ENCODE results near the gene DAZAP1. TPM values are rescaled to one million over a fixed set of nuclear protein-coding genes. Genes with fewer than 3 reads are reported as not detected.

Gene DAZAP1
- total RNA-seq, 5 donors from 2014 or later (not counting 1 experiment from before 2014, with no cell fraction given) = 153 to 170 (median 161) TPM

DNA sequence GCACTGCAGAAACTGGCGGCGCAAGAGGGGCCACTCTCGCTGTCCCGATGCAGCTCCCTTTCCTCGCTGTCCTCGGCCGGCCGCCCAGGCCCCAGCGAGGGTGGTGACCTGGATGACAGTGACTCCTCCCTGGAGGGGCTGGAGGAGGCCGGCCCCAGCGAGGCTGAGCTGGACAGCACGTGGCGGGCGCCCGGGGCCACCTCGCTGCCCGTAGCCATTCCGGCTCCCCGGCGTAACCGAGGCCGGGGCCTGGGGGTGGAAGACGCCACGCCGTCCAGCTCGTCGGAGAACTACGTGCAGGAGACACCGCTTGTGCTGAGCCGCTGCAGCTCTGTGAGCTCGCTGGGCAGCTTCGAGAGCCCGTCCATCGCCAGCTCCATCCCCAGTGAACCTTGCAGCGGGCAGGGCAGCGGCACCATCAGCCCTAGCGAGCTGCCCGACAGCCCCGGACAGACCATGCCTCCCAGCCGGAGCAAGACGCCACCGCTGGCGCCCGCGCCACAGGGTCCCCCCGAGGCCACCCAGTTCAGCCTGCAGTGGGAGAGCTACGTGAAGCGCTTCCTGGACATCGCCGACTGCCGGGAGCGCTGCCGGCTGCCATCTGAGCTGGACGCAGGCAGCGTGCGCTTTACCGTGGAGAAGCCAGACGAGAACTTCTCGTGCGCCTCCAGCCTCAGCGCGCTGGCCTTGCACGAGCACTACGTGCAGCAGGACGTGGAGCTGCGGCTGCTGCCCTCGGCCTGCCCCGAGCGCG, 59.3 kb downstream of the DAZAP1 start:
- peaks cover 0 to 13% of the 10 kb centered on the region in 2 donors for H3K27me3 Mint-ChIP-seq
- Histone ChIP-seq H3K9me3 (no peaks in the 10 kb centered on the region), H3K27me3 (replicated peaks in 1 of 2; ENCODE audit: control insufficient read depth in 2 of 2, extremely low read depth in 1 of 2, insufficient read depth in 2 of 2, low read length in 1 of 2) (peaks cover 0 to 61% of the 10 kb centered on the region in 2 experiments), H3K4me3 (ENCODE audit: control insufficient read depth in 1 of 2, extremely low read depth in 1 of 2, low read length in 1 of 2) (no peak overlapping the region), H3K4me1 (ENCODE audit: control insufficient read depth in 1 of 2, extremely low read depth in 1 of 2, insufficient read depth in 2 of 2, low read length in 2 of 2) (peaks cover 11 to 53% of the 10 kb centered on the region in 2 experiments), H3K36me3 (ENCODE audit: control insufficient read depth in 2 of 2, extremely low read depth in 1 of 2, insufficient read depth in 1 of 2, low read length in 1 of 2) (no peaks in the 10 kb centered on the region), H3K27ac (ENCODE audit: low read length) (no peak overlapping the region)
- H3K4me1 Mint-ChIP-seq = peaks cover 0 to 11% (median 3%) of the 10 kb centered on the region in 3 donors
- CTCF ChIA-PET = no interaction called here
- DNase-seq (no peak), ATAC-seq (replicated peaks in 1 of 4) (no peak)
- no peaks in the 10 kb centered on the region for H3K36me3 Mint-ChIP-seq
- H3K4me3 Mint-ChIP-seq = peak overlapping the region in 1 of 3 donors; percentile 22
- no peaks in the 10 kb centered on the region for H3K9me3 Mint-ChIP-seq
- 44% methylated on average over 70 of the region's 70 CpGs for WGBS (ENCODE audit: insufficient coverage)
- POLR2A ChIA-PET = no interaction called here
- no peak overlapping the region for H3K27ac Mint-ChIP-seq

DNA sequence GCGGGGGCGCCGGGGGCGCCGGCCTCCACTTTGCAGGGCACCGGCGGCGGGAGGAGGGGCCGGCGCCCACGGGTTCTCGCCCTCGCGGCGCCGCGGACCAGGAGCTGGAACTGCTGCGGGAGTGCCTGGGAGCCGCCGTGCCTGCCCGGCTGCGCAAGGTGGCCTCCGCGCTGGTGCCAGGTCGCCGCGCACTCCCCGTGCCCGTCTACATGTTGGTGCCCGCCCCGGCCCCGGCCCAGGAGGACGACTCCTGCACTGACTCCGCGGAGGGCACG, 59.8 kb downstream of the DAZAP1 start:
- DNase-seq (no peak), ATAC-seq (replicated peaks in 1 of 4) (no peak)
- no peak overlapping the region for H3K27ac Mint-ChIP-seq
- peaks cover 11 to 58% of the 10 kb centered on the region in 2 experiments for H3K4me1 ChIP-seq (ENCODE audit: control insufficient read depth in 1 of 2, extremely low read depth in 1 of 2, insufficient read depth in 2 of 2, low read length in 2 of 2)
- H3K27ac ChIP-seq (ENCODE audit: low read length) = no peak overlapping the region
- H3K4me3 ChIP-seq (ENCODE audit: control insufficient read depth in 1 of 2, extremely low read depth in 1 of 2, low read length in 1 of 2) = no peak overlapping the region
- no peaks in the 10 kb centered on the region for H3K9me3 Mint-ChIP-seq
- no peaks in the 10 kb centered on the region for H3K36me3 ChIP-seq (ENCODE audit: control insufficient read depth in 2 of 2, extremely low read depth in 1 of 2, insufficient read depth in 1 of 2, low read length in 1 of 2)
- H3K27me3 Mint-ChIP-seq = peaks cover 0 to 13% of the 10 kb centered on the region in 2 donors
- 4% methylated on average over 36 of the region's 36 CpGs for WGBS (ENCODE audit: insufficient coverage)
- H3K36me3 Mint-ChIP-seq = no peaks in the 10 kb centered on the region
- CTCF ChIA-PET = no interaction called here
- H3K9me3 ChIP-seq = no peaks in the 10 kb centered on the region
- peaks cover 5 to 13% (median 5%) of the 10 kb centered on the region in 3 donors for H3K4me1 Mint-ChIP-seq
- POLR2A ChIA-PET = no interaction called here
- H3K4me3 Mint-ChIP-seq = no peak overlapping the region
- peaks cover 0 to 66% of the 10 kb centered on the region in 2 experiments for H3K27me3 ChIP-seq (replicated peaks in 1 of 2; ENCODE audit: control insufficient read depth in 2 of 2, extremely low read depth in 1 of 2, insufficient read depth in 2 of 2, low read length in 1 of 2)

DNA sequence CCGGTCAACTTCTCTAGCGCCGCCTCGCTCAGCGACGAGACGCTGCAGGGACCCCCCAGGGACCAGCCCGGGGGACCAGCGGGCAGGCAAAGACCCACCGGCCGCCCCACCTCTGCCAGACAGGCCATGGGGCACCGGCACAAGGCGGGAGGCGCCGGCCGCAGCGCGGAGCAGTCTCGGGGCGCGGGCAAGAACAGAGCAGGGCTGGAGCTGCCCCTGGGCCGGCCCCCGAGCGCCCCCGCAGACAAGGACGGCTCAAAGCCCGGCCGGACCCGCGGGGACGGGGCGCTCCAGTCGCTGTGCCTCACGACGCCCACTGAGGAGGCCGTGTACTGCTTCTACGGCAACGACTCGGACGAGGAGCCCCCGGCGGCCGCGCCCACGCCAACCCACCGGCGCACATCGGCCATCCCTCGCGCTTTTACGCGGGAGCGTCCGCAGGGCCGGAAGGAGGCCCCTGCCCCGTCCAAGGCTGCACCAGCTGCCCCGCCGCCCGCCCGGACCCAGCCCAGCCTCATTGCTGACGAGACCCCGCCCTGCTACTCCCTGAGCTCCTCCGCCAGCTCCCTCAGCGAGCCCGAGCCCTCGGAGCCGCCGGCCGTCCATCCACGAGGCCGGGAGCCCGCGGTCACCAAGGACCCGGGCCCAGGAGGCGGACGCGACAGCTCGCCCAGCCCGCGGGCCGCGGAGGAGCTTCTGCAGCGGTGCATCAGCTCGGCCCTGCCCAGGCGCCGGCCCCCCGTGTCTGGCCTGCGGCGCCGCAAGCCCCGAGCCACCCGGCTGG, 60.3 kb downstream of the DAZAP1 start:
- H3K27me3 ChIP-seq (replicated peaks in 1 of 2; ENCODE audit: control insufficient read depth in 2 of 2, extremely low read depth in 1 of 2, insufficient read depth in 2 of 2, low read length in 1 of 2) = peaks cover 0 to 71% of the 10 kb centered on the region in 2 experiments
- H3K4me3 ChIP-seq (ENCODE audit: control insufficient read depth in 1 of 2, extremely low read depth in 1 of 2, low read length in 1 of 2) = peak overlapping the region in 1 of 2 donors; percentile 5
- WGBS (ENCODE audit: insufficient coverage) = 5% methylated on average over 92 of the region's 92 CpGs
- no peak for DNase-seq
- Mint-ChIP-seq H3K4me3 (peak overlapping the region in 1 of 3 donors; percentile 54), H3K4me1 (peaks cover 5 to 13% (median 5%) of the 10 kb centered on the region in 3 donors), H3K9me3 (no peaks in the 10 kb centered on the region), H3K27me3 (peaks cover 0 to 13% of the 10 kb centered on the region in 2 donors), H3K27ac (no peak overlapping the region), H3K36me3 (no peaks in the 10 kb centered on the region)
- H3K4me1 ChIP-seq (ENCODE audit: control insufficient read depth in 1 of 2, extremely low read depth in 1 of 2, insufficient read depth in 2 of 2, low read length in 2 of 2) = peaks cover 11 to 63% of the 10 kb centered on the region in 2 experiments
- H3K9me3 ChIP-seq = no peaks in the 10 kb centered on the region
- no peak overlapping the region for H3K27ac ChIP-seq (ENCODE audit: low read length)
- ATAC-seq (replicated peaks in 1 of 4) = no peak
- ChIA-PET CTCF (no interaction called here), POLR2A (no interaction called here)
- no peaks in the 10 kb centered on the region for H3K36me3 ChIP-seq (ENCODE audit: control insufficient read depth in 2 of 2, extremely low read depth in 1 of 2, insufficient read depth in 1 of 2, low read length in 1 of 2)

DNA sequence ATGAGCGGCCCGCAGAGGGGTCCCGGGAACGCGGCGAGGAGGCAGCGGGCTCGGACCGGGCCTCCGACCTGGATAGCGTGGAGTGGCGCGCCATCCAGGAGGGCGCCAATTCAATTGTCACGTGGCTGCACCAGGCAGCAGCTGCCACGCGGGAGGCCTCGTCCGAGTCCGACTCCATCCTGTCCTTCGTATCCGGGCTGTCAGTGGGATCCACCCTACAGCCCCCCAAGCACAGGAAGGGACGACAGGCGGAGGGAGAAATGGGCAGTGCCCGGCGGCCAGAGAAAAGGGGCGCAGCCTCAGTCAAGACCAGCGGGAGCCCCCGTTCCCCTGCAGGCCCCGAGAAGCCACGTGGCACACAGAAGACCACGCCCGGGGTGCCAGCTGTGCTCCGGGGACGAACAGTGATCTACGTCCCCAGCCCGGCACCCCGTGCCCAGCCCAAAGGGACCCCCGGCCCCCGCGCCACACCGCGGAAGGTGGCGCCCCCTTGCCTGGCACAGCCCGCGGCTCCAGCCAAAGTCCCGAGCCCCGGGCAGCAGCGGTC, 61.0 kb downstream of the DAZAP1 start:
- Mint-ChIP-seq H3K36me3 (no peaks in the 10 kb centered on the region), H3K27me3 (peaks cover 0 to 13% of the 10 kb centered on the region in 2 donors), H3K4me3 (peak overlapping the region; percentile 54 to 58 (median 57)), H3K27ac (no peak overlapping the region), H3K9me3 (no peaks in the 10 kb centered on the region), H3K4me1 (peaks cover 8 to 18% (median 9%) of the 10 kb centered on the region in 3 donors)
- ChIA-PET CTCF (no interaction called here), POLR2A (no interaction called here)
- Histone ChIP-seq H3K27ac (ENCODE audit: low read length) (no peak overlapping the region), H3K4me3 (ENCODE audit: control insufficient read depth in 1 of 2, extremely low read depth in 1 of 2, low read length in 1 of 2) (peak overlapping the region in 1 of 2 donors; percentile 5), H3K4me1 (ENCODE audit: control insufficient read depth in 1 of 2, extremely low read depth in 1 of 2, insufficient read depth in 2 of 2, low read length in 2 of 2) (peaks cover 11 to 69% of the 10 kb centered on the region in 2 experiments), H3K27me3 (replicated peaks in 1 of 2; ENCODE audit: control insufficient read depth in 2 of 2, extremely low read depth in 1 of 2, insufficient read depth in 2 of 2, low read length in 1 of 2) (peaks cover 0 to 78% of the 10 kb centered on the region in 2 experiments), H3K36me3 (ENCODE audit: control insufficient read depth in 2 of 2, extremely low read depth in 1 of 2, insufficient read depth in 1 of 2, low read length in 1 of 2) (peaks cover 0 to under 1% of the 10 kb centered on the region in 2 donors), H3K9me3 (no peaks in the 10 kb centered on the region)
- DNase-seq (no peak), ATAC-seq (replicated peaks in 1 of 4) (no peak)
- 9% methylated on average over 42 of the region's 49 CpGs for WGBS (ENCODE audit: insufficient coverage)

DNA sequence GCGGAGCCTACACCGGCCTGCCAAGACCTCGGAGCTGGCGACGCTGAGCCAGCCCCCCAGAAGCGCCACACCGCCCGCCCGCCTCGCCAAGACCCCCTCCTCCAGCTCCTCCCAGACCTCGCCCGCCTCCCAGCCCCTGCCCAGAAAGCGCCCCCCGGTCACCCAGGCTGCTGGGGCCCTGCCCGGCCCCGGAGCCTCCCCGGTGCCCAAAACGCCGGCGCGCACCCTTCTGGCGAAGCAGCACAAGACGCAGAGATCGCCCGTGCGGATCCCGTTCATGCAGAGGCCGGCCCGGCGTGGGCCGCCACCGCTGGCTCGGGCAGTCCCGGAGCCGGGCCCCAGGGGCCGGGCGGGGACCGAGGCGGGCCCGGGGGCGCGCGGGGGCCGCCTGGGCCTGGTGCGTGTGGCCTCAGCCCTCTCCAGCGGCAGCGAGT, 61.5 kb downstream of the DAZAP1 start:
- CTCF ChIA-PET = no interaction called here
- Mint-ChIP-seq H3K27me3 (peaks cover 0 to 11% of the 10 kb centered on the region in 2 donors), H3K4me1 (peaks cover 8 to 19% (median 12%) of the 10 kb centered on the region in 3 donors), H3K4me3 (peak overlapping the region; percentile 3 to 54 (median 25)), H3K27ac (no peak overlapping the region), H3K9me3 (no peaks in the 10 kb centered on the region), H3K36me3 (no peaks in the 10 kb centered on the region)
- DNase-seq = peak in 2 of 35 experiments; percentile 31 to 39
- peak in 3 of 4 experiments; percentile 2 to 8 (median 2) for ATAC-seq (replicated peaks in 1 of 4)
- Histone ChIP-seq H3K4me3 (ENCODE audit: control insufficient read depth in 1 of 2, extremely low read depth in 1 of 2, low read length in 1 of 2) (peak overlapping the region in 1 of 2 donors; percentile 25), H3K27ac (ENCODE audit: low read length) (no peak overlapping the region), H3K36me3 (ENCODE audit: control insufficient read depth in 2 of 2, extremely low read depth in 1 of 2, insufficient read depth in 1 of 2, low read length in 1 of 2) (peaks cover 0 to 3% of the 10 kb centered on the region in 2 donors), H3K9me3 (no peaks in the 10 kb centered on the region), H3K4me1 (ENCODE audit: control insufficient read depth in 1 of 2, extremely low read depth in 1 of 2, insufficient read depth in 2 of 2, low read length in 2 of 2) (peaks cover 11 to 69% of the 10 kb centered on the region in 2 experiments), H3K27me3 (replicated peaks in 1 of 2; ENCODE audit: control insufficient read depth in 2 of 2, extremely low read depth in 1 of 2, insufficient read depth in 2 of 2, low read length in 1 of 2) (peaks cover 0 to 80% of the 10 kb centered on the region in 2 experiments)
- WGBS (ENCODE audit: insufficient coverage) = 1% methylated on average over 47 of the region's 47 CpGs
- POLR2A ChIA-PET = no interaction called here

All from T-cell (primary cell).